Osteoblast (primary cell): Measurements from ENCODE around the gene C21orf91. TPM values are rescaled to one million over a fixed set of nuclear protein-coding genes. Genes with fewer than 3 reads are reported as not detected.

ENCODE experiments used
- DNase-seq: peaks from one replicate; pipeline ENCODE4 v3.0.0; 2011; ENCODE audit warnings: low spot score, mixed read lengths; ENCODE audit not compliant: insufficient read length; ENCODE audit errors: missing footprints
- H2AFZ ChIP-seq: 2 replicates; pipeline ENCODE4 v1.6.0; 2011; ENCODE audit warnings: mild to moderate bottlenecking, low read length
- H3K27ac ChIP-seq: 2 replicates; pipeline ENCODE4 v1.5.1; 2011; ENCODE audit warnings: mild to moderate bottlenecking, low read depth, low read length, moderate library complexity
- H3K27me3 ChIP-seq: 2 replicates; pipeline ENCODE4 v1.6.0; 2012; ENCODE audit warnings: mild to moderate bottlenecking, control low read depth, inconsistent platforms, low read length, moderate library complexity; ENCODE audit not compliant: insufficient read depth
- H3K36me3 ChIP-seq: 2 replicates; pipeline ENCODE4 v1.5.1; 2011; ENCODE audit warnings: mild to moderate bottlenecking, low read length, control low read depth, moderate library complexity; ENCODE audit not compliant: insufficient read depth
- H3K4me1 ChIP-seq: 2 replicates; pipeline ENCODE4 v1.5.1; 2011; ENCODE audit warnings: mild to moderate bottlenecking, low read length, control low read depth, moderate library complexity; ENCODE audit not compliant: insufficient read depth
- H3K4me2 ChIP-seq: 2 replicates; pipeline ENCODE4 v1.6.0; 2011; ENCODE audit warnings: mild to moderate bottlenecking, low read length; ENCODE audit not compliant: insufficient read depth
- H3K4me3 ChIP-seq: fragments of 200-600 bp; sonication (generic); 3 replicates; pipeline ENCODE4 v1.5.1; 2012; ENCODE audit warnings: mild to moderate bottlenecking, low read length, inconsistent platforms; ENCODE audit not compliant: insufficient read depth
- H3K79me2 ChIP-seq: 2 replicates; pipeline ENCODE4 v1.6.0; 2012; ENCODE audit warnings: mild to moderate bottlenecking, low read length, control low read depth, inconsistent platforms; ENCODE audit not compliant: insufficient read depth
- H3K9me3 ChIP-seq: 2 replicates; pipeline ENCODE4 v1.5.1; 2011; ENCODE audit warnings: low read depth, low read length, control low read depth
- H4K20me1 ChIP-seq: 2 replicates; pipeline ENCODE4 v1.6.0; 2012; ENCODE audit warnings: mild to moderate bottlenecking, low read length, control low read depth; ENCODE audit not compliant: insufficient read depth
- total RNA-seq: library from RNA; depleted of rRNA; stranded (reverse); fragments of >200 nt; gene quantifications from 2 replicates; pipeline ENCODE4 v1.2.3, GENCODE V29; 2012
- TF ChIP-seq, protein P1 (sequence below): IDR thresholded peaks from 2 replicates; pipeline ENCODE4 v1.5.1; 2011; ENCODE audit warnings: mild to moderate bottlenecking, low read depth, low read length, moderate library complexity; ENCODE audit errors: extremely low read depth

C21orf91 gene
- total RNA-seq, 1 donor, result 18.1 TPM

DNA sequence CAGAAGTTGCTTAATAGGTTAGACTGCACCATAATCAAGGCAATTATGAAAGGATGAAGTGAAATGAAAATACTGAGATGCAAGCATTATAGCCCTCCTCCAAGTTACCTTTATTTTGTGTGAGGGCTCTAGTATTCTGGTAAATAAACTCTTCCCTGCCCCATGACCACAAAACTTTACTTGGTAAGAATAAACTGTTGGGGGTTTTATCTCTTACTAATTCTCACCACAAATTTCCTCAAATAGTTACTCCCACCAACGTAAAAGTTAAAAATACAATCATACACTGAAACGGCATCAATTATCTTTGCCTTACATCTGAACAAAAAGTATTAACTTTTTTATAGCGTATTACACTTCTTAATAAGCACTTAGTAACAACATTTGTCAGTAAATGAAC lies 29.5 kb downstream of the C21orf91 start:
- TF ChIP-seq, protein P1, sequence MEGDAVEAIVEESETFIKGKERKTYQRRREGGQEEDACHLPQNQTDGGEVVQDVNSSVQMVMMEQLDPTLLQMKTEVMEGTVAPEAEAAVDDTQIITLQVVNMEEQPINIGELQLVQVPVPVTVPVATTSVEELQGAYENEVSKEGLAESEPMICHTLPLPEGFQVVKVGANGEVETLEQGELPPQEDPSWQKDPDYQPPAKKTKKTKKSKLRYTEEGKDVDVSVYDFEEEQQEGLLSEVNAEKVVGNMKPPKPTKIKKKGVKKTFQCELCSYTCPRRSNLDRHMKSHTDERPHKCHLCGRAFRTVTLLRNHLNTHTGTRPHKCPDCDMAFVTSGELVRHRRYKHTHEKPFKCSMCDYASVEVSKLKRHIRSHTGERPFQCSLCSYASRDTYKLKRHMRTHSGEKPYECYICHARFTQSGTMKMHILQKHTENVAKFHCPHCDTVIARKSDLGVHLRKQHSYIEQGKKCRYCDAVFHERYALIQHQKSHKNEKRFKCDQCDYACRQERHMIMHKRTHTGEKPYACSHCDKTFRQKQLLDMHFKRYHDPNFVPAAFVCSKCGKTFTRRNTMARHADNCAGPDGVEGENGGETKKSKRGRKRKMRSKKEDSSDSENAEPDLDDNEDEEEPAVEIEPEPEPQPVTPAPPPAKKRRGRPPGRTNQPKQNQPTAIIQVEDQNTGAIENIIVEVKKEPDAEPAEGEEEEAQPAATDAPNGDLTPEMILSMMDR, result no peak
- no peaks in the 10 kb centered on the region for H4K20me1 ChIP-seq
- no peak for DNase-seq
- no peaks in the 10 kb centered on the region for H3K4me1 ChIP-seq
- no peaks in the 10 kb centered on the region for H3K27me3 ChIP-seq
- H3K27ac ChIP-seq, result no peak overlapping the region
- H3K36me3 ChIP-seq, result peaks cover 6% of the 10 kb centered on the region
- H3K4me2 ChIP-seq, result no peak overlapping the region
- H3K9me3 ChIP-seq, result no peaks in the 10 kb centered on the region
- no peak overlapping the region for H2AFZ ChIP-seq
- no peaks in the 10 kb centered on the region for H3K79me2 ChIP-seq
- H3K4me3 ChIP-seq, result no peak overlapping the region

DNA sequence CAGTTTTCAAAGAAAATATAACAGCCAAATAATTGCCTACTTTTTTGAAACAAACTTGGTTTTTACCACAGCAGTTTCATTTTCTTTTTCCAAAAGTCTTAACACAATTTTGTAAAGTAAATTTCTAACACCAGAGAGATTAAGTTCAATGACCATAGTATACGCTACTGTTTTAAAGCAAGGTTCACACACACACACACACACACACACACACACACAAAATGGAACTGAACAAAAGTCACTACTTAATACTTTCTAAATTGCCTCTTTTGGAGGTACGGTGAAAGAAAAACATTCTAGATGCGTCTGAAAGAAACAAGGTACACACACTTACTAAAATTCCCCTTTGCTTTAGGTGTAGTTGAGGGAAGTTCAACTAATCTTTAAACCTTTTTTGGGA lies 30.1 kb downstream of the C21orf91 start:
- Histone ChIP-seq H3K4me3 (no peak overlapping the region), H3K9me3 (no peaks in the 10 kb centered on the region), H4K20me1 (no peaks in the 10 kb centered on the region), H3K27ac (no peak overlapping the region), H3K79me2 (no peaks in the 10 kb centered on the region), H3K4me1 (no peaks in the 10 kb centered on the region), H2AFZ (no peak overlapping the region), H3K36me3 (peaks cover 6% of the 10 kb centered on the region), H3K4me2 (no peak overlapping the region), H3K27me3 (no peaks in the 10 kb centered on the region)
- TF ChIP-seq, protein P1, result no peak
- DNase-seq, result no peak

DNA sequence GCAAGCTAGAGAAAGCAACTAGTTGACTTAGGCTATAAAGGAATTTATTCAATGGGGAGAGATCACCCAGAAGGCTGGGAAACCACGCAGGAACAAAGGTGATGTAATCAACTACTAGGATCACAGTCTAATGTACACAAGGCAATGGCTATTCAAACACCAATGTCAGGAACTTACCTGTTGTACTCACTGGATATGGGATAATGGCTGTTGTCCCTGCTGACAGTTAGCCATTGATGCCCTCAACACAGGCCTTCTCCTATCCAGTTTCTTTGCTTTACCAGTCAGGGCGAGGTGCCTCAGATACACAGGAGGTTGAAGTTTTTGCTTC lies 32.3 kb downstream of the C21orf91 start:
- no peak for DNase-seq
- Histone ChIP-seq H3K4me2 (no peak overlapping the region), H4K20me1 (no peaks in the 10 kb centered on the region), H3K79me2 (no peaks in the 10 kb centered on the region), H3K4me1 (peaks cover 4% of the 10 kb centered on the region), H3K27ac (no peak overlapping the region), H3K36me3 (peaks cover 6% of the 10 kb centered on the region), H3K9me3 (no peaks in the 10 kb centered on the region), H2AFZ (no peak overlapping the region), H3K4me3 (no peak overlapping the region), H3K27me3 (no peaks in the 10 kb centered on the region)
- TF ChIP-seq, protein P1, result no peak

DNA sequence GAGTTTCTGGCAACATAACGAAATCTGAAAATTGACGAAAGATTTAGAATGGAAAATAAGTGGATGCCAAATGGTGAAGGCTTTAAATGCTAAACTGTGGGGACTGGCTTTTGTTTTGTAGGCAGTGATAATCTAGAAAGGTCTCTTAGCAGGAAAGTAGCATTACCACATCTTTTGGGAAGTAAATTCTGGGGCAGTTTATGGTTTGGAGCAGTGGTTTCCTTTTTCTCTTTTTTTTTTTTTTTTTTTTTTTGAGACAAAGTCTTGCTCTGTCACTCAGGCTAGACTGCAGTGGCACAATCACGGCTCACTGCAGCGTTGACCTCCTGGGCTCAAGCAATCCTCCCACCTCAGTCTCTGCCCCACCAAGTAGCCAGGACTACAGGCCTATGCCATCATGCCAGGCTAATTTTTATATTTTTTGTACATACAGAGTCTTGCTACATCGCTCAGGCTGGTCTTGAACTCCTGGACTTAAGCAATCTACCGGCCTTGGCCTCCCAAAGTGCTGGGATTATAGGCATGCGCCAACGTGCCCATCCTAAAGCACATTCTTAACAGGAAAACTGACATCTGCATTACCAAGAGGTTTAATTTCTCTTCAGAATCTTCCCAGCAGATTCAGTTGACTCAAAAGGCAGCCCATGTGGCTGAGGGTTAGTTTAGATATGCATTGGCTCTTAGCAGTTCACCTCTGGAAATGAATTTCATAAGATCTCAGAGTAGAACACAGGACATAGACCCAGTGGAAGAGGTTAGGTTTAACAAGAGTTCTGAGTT lies 32.9 kb downstream of the C21orf91 start:
- no peak for DNase-seq
- H2AFZ ChIP-seq, result no peak overlapping the region
- TF ChIP-seq, protein P1, result no peak

More for the DNA sequence above, 32.9 kb downstream of the C21orf91 start:
- H3K4me2 ChIP-seq, result no peak overlapping the region
- peaks cover 6% of the 10 kb centered on the region for H3K36me3 ChIP-seq
- H3K27ac ChIP-seq, result no peak overlapping the region
- no peaks in the 10 kb centered on the region for H3K27me3 ChIP-seq
- H4K20me1 ChIP-seq, result no peaks in the 10 kb centered on the region
- H3K9me3 ChIP-seq, result no peaks in the 10 kb centered on the region
- H3K79me2 ChIP-seq, result no peaks in the 10 kb centered on the region
- no peak overlapping the region for H3K4me3 ChIP-seq
- H3K4me1 ChIP-seq, result peaks cover 4% of the 10 kb centered on the region
